ENCODE data around the gene P2RY2.

- TF ChIP-seq POLR2AphosphoS5 (IDR thresholded peaks at IDR 0.05; ENCODE audit: low read depth, low read length), result no peak
- no peak for TF ChIP-seq SIN3A (IDR thresholded peaks at IDR 0.05; ENCODE audit: borderline replicate concordance, insufficient read depth, low read length)
- no peak for TF ChIP-seq TAF1 (IDR thresholded peaks at IDR 0.05; ENCODE audit: borderline replicate concordance, insufficient read depth, low read length)
Measured at GRCh38 chr11:73221451-73221850, 3.4 kb downstream of the P2RY2 start.
